Upper lobe of left lung (tissue), 6 donors: ENCODE data around the gene ACOT13. TPM values are rescaled to one million over a fixed set of nuclear protein-coding genes. Genes with fewer than 3 reads are reported as not detected.
A peak's percentile ranks its signal among the peaks of the same experiment; 100 is the strongest.

ENCODE experiments used
- ATAC-seq, 2 donors: fragments of 200-7000 bp; cut with Tn5 transposase; one replicate each; pipeline ENCODE4 v1.9.1; 2022; ENCODE audit warnings: mild to moderate bottlenecking in 2 of 2, moderate library complexity in 2 of 2; ENCODE audit not compliant: low FRiP score in 2 of 2
- DNase-seq, 2 donors: peaks; one replicate each; pipeline ENCODE4 v3.0.0-alpha.2; 2019 to 2020
- H3K27ac ChIP-seq, 4 donors: fragments of 200-600 bp; sonication (generic); one replicate each; pipeline ENCODE4 v1.5.1; 2016 to 2019
- H3K27me3 ChIP-seq, 4 donors: fragments of 200-600 bp; sonication (generic); one replicate each; pipeline ENCODE4 v1.5.1; 2017 to 2019
- H3K36me3 ChIP-seq, 4 donors: fragments of 200-600 bp; sonication (generic); one replicate each; pipeline ENCODE4 v1.5.1; 2016 to 2019
- H3K4me1 ChIP-seq, 4 donors: fragments of 200-600 bp; sonication (generic); one replicate each; pipeline ENCODE4 v1.5.1; 2018 to 2019
- H3K4me3 ChIP-seq, 4 donors: fragments of 200-600 bp; sonication (generic); one replicate each; pipeline ENCODE4 v1.5.1; 2017 to 2019; ENCODE audit warnings: mild to moderate bottlenecking in 2 of 4, moderate library complexity in 1 of 4
- H3K9me3 ChIP-seq, 4 donors: fragments of 200-600 bp; sonication (generic); one replicate each; pipeline ENCODE4 v1.5.1; 2018 to 2019
- EP300 ChIP-seq, 4 donors: sonication (generic); formaldehyde crosslinking; IDR thresholded peaks; one replicate each; pipeline ENCODE4 v1.5.1; 2017; ENCODE audit warnings: antibody characterized with exemption in 4 of 4, control low read depth in 2 of 4
- POLR2A ChIP-seq, 4 donors: fragments of 450-650 bp; IDR thresholded peaks; one replicate each; pipeline ENCODE4 v1.5.1; 2016 to 2017; ENCODE audit warnings: antibody characterized with exemption in 4 of 4, mild to moderate bottlenecking in 2 of 4
- POLR2AphosphoS5 ChIP-seq, 2 donors: sonication (generic); formaldehyde crosslinking; IDR thresholded peaks; one replicate each; pipeline ENCODE4 v1.5.1; 2017; ENCODE audit warnings: antibody characterized with exemption in 2 of 2
- WGBS, 2 donors: methylation state at CpG; one replicate each; pipeline ENCODE4 v1.1.5; 2017 to 2018; 5-methylcytosine and 5-hydroxymethylcytosine counted together
- total RNA-seq, 6 donors: library from RNA; depleted of rRNA in 4 of 6; stranded (reverse); fragments of >200 nt in 4 of 6; gene quantifications; one replicate each; pipeline versions ENCODE4 v1.1.0 to v1.2.1, GENCODE V29; 2016 to 2021
- TF ChIP-seq, protein P1 (sequence below), 6 experiments: fragments of 450-650 bp in 4 of 6; fragments of 200-600 bp in 2 of 6; sonication (generic) in 2 of 6; IDR thresholded peaks; one replicate each; pipeline ENCODE4 v1.5.1; 2016 to 2019; ENCODE audit warnings: antibody characterized with exemption in 6 of 6
- donor health status: DM: no; HTN: no; CAD: no; lungs with moderate emphysema.
- donor health status: DM: no; HTN: yes; CAD: no; lungs with severe emphysema.

Gene ACOT13
- 10 to 100 TPM in 3 of 6 donors, 1 to 10 TPM in 3; 5.2 to 20.2 (median 10.5) TPM for total RNA-seq

DNA sequence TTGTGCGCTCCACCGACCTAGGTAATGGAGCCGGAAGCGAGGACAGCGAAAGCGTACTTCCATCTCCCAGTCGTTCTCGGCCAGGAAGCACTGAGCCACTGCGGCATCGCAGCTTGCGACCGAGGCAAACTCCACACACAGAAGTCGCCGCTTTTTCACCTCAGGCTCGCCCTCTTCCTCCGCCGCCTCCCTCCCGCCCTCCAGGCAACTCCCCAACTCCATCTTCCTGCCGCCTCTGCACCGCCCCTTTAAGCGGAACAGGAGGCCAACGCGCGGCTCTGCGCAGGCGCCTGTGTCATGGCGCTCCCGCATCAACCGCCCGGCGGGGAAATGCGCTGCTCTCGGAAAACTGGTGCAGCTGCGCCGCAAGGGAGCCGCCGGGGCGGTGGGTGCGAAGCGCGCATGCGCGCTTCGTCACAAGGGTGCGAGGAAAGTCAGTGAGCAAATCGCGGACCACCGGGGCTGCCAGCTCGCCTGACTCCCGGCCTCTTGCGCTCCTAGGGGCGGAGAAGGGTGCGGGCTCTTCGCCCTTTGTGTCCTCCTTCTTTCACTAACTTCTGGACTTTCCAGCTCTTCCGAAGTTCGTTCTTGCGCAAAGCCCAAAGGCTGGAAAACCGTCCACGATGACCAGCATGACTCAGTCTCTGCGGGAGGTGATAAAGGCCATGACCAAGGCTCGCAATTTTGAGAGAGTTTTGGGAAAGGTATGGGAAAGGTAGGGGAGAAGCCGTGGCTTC lies at the start of gene ACOT13, which contains the start of gene TDP2:
Gene ACOT13 (plus strand): TSS at position 437 of the 737 bp plus-strand sequence. CDS start 187 bp downstream, at position 624.
Gene TDP2 (minus strand): TSS at position 259 of the 737 bp plus-strand sequence. CDS start 37 bp downstream, at position 222.
- Histone ChIP-seq H3K9me3 (peaks cover 0 to 4% (median 0%) of the 10 kb centered on the region in 4 donors), H3K4me3 (peak within 1 kb of the TSS; percentile 75 to 91 (median 89)), H3K4me1 (peaks cover 24 to 44% (median 26%) of the 10 kb centered on the region in 4 donors), H3K36me3 (peaks cover 0 to 13% (median 7%) of the 10 kb centered on the region in 4 donors), H3K27me3 (no peaks in the 10 kb centered on the region), H3K27ac (peak within 1 kb of the TSS; percentile 90 to 97 (median 93))
- TF ChIP-seq POLR2A (IDR thresholded peaks at IDR 0.05) (peak in 3 of 4 donors; percentile 69 to 97 (median 87)), EP300 (IDR thresholded peaks at IDR 0.05) (peak in 1 of 4 donors; percentile 69), POLR2AphosphoS5 (IDR thresholded peaks at IDR 0.05) (peak; percentile 84 to 93)
- TF ChIP-seq, protein P1, sequence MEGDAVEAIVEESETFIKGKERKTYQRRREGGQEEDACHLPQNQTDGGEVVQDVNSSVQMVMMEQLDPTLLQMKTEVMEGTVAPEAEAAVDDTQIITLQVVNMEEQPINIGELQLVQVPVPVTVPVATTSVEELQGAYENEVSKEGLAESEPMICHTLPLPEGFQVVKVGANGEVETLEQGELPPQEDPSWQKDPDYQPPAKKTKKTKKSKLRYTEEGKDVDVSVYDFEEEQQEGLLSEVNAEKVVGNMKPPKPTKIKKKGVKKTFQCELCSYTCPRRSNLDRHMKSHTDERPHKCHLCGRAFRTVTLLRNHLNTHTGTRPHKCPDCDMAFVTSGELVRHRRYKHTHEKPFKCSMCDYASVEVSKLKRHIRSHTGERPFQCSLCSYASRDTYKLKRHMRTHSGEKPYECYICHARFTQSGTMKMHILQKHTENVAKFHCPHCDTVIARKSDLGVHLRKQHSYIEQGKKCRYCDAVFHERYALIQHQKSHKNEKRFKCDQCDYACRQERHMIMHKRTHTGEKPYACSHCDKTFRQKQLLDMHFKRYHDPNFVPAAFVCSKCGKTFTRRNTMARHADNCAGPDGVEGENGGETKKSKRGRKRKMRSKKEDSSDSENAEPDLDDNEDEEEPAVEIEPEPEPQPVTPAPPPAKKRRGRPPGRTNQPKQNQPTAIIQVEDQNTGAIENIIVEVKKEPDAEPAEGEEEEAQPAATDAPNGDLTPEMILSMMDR (IDR thresholded peaks at IDR 0.05): peak; percentile 21 to 87 (median 65)
- peak; percentile 100 for ATAC-seq
- DNase-seq: peak; percentile 95 to 99
- WGBS, 2 donors: 0% methylated on average over 20 to 62 of the region's 62 CpGs

DNA sequence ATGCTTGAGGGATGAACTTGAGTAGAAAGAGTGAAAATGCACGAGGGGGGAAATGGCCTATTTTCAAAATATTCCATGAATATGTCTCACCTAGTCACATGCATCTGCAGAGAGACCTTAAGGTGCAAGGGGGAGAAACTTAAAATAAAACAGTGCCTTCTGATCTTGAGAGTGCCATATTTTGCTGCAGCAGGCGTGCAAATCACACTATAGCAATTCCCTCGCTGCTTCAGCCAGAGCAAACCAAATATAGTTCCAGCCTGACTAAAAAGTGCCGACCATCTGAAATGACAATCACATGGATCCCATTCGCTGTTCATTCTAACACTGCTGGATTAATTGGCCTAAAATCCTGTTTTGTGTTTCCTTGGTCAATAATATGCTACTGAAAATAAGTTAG lies 47.2 kb upstream of the ACOT13 start:
- Histone ChIP-seq H3K27ac (no peak overlapping the region), H3K4me3 (no peak overlapping the region), H3K9me3 (no peaks in the 10 kb centered on the region), H3K27me3 (no peaks in the 10 kb centered on the region), H3K36me3 (no peaks in the 10 kb centered on the region), H3K4me1 (no peaks in the 10 kb centered on the region)
- ATAC-seq (no peak), DNase-seq (no peak)
- TF ChIP-seq, protein P1 (IDR thresholded peaks at IDR 0.05): no peak
- TF ChIP-seq POLR2A (IDR thresholded peaks at IDR 0.05): no peak
- no peak for TF ChIP-seq EP300 (IDR thresholded peaks at IDR 0.05)
- no peak for TF ChIP-seq POLR2AphosphoS5 (IDR thresholded peaks at IDR 0.05)
- 94 to 95% methylated on average over 5 of the region's 5 CpGs for whole genome bisulfite sequencing, 2 donors

DNA sequence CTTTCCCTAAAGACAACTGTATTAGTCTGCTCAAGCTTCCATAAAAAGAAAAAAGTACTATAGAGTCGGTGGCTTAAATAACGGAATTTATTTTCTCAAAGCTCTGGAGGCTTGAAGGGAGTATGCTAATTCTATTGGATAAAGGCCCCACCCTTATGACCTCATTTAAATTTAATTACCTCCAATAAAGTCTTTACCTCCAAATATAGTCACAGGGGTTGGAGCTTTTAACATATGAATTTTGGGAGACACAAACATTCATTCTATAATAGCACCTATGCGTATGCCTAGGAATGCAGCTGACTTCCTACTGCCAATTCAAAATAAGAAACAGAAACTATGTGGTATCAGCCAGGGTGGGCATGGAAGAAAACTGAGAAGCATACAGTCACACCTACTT lies 46.2 kb upstream of the ACOT13 start:
- Histone ChIP-seq H3K27ac (no peak overlapping the region), H3K9me3 (no peaks in the 10 kb centered on the region), H3K27me3 (no peaks in the 10 kb centered on the region), H3K4me1 (no peaks in the 10 kb centered on the region), H3K36me3 (no peaks in the 10 kb centered on the region), H3K4me3 (no peak overlapping the region)
- DNase-seq (no peak), ATAC-seq (no peak)
- 88 to 92% methylated on average over 3 of the region's 3 CpGs for WGBS, 2 donors
- no peak for TF ChIP-seq EP300 (IDR thresholded peaks at IDR 0.05)
- TF ChIP-seq, protein P1 (IDR thresholded peaks at IDR 0.05): no peak
- no peak for TF ChIP-seq POLR2A (IDR thresholded peaks at IDR 0.05)

DNA sequence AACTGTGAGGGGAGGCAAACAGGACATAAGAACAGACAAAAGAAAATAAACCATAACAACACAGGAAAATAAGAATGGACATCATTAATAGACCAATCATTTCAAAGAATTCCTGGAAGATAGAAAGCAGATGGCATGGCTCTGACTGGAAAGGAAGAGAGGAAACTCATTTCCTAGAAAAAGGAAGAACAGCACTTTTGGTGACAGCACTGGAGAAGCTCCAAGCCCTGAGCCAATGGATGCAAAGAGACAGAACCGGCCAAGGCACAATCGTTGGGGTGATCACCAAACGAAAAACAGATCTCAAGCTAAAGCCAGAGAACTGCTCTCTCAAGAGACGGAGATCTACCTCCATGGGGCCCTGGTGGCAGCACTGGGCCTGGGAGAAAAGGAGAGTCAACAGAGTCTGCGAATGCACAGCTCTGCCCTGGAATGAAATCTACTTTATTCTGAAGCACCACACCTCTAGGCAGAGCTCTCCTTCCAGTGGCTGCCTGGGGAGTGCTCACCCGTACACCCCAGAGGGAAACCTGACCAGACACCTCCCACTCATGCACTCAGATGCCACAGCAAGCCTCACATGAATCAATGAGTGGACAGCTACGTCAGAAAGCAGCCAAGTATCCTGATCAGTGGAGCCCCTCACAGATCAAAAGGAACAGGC lies 45.1 kb upstream of the ACOT13 start:
- no peaks in the 10 kb centered on the region for H3K27me3 ChIP-seq
- H3K9me3 ChIP-seq: no peaks in the 10 kb centered on the region
- ATAC-seq (no peak), DNase-seq (no peak)
- no peak overlapping the region for H3K4me3 ChIP-seq
- TF ChIP-seq POLR2AphosphoS5 (IDR thresholded peaks at IDR 0.05) (no peak), EP300 (IDR thresholded peaks at IDR 0.05) (no peak), POLR2A (IDR thresholded peaks at IDR 0.05) (no peak)
- TF ChIP-seq, protein P1 (IDR thresholded peaks at IDR 0.05): no peak
- H3K4me1 ChIP-seq: no peaks in the 10 kb centered on the region
- no peaks in the 10 kb centered on the region for H3K36me3 ChIP-seq
- no peak overlapping the region for H3K27ac ChIP-seq
- 76 to 79% methylated on average over 6 to 7 of the region's 7 CpGs for WGBS, 2 donors
